GM19455 (cell line): ENCODE measurements around the gene ENDOU.

Source experiments
- ATAC-seq: cut with Tn5 transposase; IDR thresholded peaks from one replicate; pipeline ENCODE4 v1.9.1; 2021; ENCODE audit not compliant: unreplicated experiment

ENDOU gene

DNA sequence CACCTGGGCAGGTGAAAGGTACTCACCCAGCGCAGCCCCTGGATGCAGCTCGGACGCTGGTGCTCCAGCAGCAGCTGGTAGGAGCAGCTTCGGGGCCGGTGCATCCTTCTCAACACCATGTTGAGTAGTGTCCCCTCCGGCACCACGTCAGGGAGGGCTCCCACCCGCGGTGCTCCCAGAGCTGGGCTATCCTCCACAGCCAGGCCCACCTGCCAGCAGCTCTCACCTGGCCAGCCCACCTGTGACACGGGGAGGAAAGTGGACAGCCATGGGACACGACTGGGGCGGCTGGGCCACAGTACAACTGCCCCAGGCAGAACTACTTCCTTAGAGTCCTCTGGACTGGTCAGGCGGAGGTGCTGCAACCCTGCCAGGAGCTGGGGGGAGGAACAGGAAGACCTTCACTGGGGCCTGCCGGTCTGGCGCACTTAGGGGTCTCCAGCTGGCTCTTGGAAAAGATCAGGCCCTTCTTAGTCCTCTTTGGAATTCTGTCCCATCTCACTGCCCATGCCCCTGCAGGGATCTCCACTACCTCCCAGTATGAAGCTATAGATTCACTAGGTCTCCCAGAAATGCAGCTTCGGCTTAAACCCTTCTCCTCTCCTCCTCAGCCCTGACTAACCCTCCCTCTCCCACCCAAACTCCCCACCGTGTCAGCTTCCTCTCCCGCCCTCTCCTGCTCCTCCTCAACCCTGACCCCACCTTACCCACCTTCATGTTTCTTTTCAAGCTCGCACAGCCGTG is 32.7 kb upstream of the ENDOU start:
- no peak for ATAC-seq

DNA sequence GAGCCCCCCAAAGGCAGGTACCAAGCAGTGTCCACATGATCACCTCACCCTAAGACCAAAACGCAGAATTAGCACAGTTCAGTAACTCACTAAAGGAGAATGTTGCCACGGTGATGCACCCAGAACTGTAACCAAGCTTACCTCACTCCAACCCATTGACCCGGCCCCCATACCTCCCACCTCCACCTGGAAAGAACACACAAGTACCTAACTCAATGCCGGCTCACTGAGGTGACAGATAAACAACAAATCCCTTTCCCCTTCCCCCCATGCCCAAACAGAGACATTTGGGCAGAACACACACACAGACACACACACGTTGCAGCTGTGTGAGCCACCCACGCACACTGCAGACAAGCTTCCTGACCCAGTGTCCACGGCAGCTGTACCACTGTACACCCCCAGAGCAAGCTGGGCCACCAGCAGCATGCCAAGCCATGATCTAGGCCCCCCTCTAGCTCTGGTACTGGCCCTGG is 32.1 kb upstream of the ENDOU start:
- ATAC-seq: no peak

DNA sequence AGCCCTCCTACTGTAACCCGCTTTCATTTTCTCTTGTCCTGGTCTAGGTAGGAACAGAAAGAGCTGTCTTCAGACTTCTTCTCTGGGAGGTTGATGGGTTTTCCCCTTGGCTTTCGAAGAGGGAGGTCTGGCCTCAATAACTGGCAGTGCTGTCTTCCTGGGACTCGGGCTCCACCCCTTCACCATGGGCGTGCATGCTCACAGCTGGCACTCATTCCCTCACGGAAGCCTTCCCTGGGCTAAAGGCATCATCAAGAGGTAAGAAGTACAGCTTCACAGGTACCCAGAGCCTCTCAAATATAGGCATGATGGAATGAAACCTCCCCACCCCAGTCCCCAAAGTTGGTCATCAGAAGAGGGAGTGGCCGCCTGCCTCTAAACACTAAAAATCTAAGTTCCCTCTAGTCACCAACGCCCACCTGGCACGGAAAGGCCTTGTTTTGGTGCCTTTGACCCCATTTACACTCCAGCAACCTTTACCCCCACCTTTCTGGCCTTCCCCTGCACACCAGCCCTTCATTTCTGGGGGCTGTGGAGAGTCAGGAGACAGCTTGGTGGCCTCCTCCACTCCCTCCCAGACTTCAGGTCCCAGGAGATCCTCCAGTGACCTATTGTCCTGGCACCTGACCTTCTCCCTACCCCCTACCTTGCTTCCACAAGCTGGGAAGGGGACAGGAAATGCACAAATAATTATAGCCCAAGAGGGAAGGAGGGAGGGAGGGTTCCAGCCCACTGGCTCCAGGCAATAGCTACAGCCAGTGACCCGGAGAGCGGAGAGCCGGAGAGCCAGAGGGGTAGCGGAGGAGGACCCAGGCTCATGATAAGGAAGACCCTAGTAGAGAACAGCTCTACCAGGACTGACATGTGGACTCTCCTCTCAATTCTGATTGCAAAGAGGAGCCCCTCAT is 30.6 kb upstream of the ENDOU start:
- ATAC-seq: peak; percentile 70

DNA sequence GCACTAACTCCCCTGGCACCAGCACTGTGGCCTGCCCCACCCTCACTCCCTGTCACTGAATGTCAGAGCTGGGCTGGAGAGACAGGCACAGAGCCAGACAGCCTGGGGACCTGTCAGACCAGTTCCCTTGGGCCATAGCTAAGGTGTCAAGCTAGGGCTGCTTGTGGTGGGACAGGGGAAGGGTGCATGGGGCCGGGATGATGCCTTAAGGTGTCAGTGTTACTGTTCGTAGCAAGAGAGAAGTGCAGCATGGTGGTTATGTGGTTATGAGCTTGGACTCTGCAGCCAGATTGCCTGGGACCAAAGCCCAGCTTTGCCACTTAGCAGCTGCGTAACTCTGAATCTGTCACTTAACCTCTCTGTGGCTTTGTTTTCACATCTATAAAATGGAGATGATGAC is 29.6 kb upstream of the ENDOU start:
- peak; percentile 5 for ATAC-seq

DNA sequence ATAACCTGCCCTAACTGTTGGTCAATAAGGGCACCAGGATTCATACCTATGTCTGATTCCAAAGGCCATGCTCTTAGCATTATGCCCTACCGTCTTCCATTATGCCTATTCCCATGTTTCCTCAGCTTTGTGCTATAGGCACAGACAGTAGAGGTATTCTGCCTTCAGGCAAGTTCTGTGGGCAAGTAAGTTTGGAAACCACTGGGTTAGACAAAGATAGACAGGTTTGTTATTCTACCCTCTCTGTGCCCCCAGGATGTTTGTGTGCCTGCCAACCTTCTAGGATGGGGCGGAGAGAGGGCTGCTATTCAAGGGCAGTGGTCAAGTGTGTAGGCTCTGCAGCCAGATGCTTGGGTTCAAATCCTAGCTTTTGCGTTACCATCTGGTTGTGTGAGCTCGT is 28.8 kb upstream of the ENDOU start:
- no peak for ATAC-seq

DNA sequence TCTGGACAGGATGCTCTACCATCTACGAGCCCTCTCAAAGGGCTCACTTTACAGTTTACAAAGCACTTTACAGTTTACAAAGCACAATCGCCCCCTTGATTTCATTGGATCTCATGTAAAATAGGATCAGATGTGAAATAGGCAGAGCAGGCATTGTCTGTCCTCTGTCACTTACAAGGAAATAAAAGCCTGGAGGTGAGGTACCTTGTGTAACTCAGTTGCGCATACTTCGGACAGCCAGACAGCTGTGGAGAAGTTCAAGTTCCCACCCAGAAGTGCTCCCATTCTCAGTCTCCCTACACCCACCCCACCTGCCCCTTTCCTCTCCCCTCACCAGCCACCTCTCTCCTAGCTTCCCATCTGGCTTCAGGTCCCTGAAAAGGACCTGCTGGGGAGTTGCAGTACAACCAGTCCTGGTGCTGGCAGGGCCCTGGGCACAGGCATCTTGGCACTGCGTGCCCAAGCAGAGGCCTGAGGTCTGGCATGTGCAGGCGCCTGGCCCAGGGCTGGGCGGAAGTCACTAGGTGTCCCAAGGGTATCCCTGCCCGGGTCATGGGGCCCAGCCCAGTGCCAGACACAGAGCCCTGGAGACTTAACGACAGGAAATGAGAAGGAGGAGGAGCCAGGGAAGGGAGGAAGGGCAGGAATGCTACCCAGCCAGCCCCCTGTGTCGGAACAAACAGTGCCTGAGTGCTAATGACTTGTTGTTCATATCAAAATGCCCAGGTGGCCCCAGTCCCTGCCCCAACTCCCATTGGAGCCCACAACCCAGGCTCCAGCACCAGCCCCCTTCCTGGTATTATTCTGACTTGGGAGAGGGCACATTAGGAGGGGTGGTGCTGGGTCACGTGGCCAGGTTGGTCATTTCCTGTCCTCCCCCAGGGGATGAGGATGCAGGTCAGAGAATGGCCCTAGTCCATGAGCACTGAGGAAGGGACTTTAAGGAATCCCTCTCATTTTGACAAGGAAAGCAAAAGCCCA is 28.0 kb upstream of the ENDOU start:
- no peak for ATAC-seq

DNA sequence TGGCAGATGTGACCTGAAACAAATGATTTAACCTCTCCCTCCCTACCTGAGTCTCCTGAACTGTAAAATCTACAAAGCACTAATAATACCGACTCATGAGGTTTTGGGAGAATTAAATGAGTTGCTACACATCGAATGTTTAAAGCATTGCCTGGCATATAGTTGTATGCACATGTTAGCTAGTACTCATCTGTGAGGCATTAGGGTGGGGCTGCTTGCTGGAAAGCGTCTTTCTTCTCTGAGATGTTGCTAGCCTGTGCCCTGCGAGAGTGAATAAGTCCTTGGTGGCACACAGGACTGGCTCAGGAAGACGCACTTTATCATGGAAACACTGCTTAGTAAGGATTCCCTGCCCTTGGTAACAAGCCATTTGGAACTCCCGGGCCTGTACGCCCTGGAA is 27.3 kb upstream of the ENDOU start:
- no peak for ATAC-seq

DNA sequence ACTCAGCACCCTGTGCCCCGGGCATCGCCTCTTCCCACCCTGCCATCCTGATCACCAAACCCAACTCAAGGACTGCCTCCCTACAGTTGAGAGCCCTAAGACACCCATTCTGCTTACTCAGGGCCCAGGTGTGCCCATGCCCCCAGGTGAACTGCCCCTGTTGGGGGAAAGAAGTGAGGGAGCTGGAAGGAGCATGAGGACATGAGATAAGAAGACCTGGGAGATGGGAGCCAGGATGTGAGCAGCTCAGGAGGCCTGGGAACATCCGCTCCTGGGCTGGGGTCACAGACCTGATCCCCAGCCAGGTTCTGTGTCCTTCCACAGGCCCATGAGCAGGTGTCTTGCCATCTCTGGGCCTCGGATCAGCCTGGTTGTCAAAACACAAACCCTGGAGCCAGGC is 26.8 kb upstream of the ENDOU start:
- no peak for ATAC-seq

DNA sequence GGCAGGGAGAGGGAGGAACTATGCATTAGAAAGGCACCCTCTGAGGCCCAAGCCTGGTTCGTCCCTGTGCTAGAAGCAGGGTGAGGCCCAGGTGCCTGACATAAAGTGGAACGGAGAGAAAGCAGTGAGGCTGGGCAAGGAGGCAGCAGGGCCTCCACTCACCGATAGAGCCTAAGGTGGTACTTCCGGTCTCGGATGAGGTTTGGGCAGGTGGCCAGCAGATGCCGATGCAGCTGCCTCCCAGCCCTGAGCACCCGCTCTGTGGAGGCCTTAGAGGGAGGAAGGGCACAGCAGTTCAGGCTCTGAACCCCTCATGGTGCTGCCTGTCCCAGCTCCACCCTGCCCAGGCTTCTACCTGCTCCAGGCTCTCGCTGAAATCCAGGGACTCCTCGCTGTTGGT is 26.3 kb upstream of the ENDOU start:
- no peak for ATAC-seq

DNA sequence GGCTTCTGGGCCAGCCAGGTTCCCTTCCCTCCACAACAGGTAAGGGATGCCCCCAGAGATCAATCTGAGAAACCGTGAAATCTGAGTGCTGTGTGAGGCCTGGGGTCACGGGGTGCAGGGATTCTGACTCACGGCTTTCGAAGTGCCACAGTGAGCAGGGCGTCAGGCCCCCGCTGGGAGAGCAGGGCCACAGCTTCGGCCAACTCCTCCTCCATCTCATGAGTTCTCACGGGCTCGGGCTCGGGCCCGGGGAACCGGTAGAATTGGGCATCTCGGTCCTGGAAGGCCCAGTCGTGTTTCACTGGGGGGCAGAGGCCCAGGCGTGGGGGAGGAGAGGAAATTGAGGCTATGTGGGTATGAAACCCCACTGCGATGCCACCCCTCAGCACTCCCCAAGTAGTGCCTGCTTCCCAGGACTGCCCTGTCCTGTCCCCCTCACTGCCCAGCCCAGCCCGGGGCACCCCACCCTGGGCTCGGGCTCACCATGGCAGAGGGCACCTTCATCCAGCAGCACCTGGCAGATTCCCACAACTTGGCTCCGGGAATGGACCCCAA is 25.7 kb upstream of the ENDOU start:
- ATAC-seq: no peak

DNA sequence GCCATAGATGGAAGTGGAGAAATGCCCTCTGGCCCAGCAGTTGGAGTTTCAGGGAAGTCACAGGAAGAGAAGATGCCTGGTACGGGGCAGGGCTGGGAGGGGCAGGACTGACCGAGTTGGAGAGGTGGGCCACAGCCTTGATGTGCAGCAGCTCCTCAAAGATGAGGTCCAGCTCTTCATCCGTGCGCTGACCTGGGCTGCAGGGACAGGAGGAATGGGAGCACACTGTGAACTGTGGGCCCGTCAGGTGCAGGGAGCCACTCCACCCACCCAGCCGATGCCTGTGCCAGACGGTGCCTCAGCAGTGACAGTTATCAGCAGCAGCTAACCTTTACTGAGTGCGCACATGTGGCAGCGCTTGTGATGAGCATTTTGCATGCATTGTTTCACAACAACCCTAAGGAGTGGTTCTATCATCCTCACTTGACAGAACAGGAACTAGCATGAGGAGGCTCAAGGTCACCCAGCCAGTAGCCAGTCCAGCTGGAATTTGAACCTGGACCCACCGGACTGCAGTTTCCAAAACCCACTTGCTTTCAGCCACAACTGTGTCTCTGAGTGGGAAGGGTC is 25.0 kb upstream of the ENDOU start:
- ATAC-seq: no peak

DNA sequence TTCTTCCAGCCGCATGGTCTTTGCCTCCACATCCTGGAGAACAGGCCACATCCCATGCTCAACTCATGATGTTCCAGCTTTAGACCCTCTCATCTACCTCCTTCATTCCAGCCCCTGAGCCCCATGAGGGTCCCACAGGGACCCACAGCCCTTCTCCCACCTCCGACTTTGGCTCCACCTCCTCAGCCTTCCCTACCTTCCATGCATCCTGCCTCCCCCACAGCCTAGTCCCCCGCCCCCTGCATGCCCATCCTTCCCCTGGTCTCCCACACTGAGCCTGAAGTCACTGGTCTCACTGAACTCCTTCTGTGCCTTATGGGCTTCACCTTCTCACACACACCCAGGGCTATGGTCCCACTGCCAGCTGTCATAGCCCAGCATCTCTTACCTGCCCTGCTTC is 23.6 kb upstream of the ENDOU start:
- ATAC-seq: no peak

DNA sequence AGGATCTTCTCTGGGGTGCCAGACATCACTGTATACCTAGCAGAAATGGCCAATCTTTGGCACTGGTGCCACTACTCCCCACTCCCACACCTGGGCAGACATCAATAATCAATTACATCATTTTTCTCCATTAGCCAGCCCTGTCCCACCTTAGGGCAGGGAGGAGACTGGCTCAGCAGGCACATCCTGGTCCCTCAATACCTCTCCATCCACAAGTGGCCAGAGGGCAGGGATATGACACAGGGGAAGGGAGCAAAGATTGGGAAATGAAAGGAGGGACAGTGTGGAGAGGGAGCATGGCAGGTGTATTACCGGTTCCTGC is 23.2 kb upstream of the ENDOU start:
- ATAC-seq: no peak

DNA sequence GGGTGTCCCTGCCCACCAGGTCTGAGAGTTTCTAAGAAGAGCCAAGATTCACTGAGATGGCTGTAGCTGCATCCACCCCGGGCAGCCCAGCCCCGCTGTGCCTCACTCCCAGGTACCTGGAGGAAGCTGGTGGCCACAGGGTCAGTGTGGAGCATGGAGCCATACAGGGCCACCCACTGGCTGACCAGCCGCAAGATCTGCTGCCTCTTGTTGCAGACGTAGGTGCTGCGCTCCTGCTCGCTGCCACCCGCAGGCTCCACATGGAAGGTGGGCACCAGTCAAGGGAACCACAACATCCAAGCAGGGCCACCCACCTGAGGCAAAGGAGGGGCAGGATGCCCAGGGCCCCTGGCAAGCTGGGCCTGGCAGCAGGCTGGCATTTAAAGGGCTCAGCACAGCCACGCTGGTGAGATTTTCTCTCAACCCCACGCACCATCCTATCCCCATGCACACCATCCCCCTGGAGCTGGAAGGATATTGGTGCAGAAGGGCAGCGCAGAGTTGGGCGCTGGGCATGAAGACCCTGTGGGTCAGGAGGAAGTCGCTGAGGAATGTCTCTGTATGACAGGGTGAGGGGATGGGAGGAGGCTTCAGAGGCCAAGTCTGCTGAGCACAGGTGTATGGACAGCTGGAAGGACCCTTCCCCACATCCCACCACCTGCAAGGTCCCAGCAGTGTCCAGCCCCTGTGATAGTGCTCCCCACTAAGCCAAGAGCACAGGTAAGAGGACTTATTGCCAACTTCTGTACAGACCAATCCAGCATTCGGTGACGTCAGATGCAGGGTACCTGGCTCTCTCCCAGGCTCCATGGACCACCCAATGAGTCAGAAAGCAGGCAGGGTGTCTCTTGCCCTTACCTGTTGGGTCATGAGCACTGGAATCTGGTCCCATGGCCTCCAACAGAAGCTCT is 22.6 kb upstream of the ENDOU start:
- no peak for ATAC-seq

DNA sequence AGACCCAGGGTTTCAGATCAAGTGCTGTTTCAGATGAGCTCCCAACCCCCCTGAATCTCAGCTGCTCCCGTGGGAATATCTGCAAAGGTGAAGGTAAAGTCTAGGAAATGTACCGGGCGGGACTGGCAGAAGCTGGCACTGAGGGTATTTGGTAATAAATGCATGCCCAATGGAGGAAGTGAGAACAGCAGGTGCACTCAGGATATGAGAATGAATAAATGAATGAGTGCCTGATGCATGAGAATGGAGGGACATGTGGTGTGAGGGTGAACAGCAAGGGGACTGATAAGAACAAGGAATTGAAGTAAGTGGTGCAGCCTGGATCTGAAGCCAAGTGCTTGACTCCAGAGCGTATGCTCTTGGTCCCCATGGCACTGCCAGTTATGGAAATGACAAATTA is 21.8 kb upstream of the ENDOU start:
- ATAC-seq: no peak

DNA sequence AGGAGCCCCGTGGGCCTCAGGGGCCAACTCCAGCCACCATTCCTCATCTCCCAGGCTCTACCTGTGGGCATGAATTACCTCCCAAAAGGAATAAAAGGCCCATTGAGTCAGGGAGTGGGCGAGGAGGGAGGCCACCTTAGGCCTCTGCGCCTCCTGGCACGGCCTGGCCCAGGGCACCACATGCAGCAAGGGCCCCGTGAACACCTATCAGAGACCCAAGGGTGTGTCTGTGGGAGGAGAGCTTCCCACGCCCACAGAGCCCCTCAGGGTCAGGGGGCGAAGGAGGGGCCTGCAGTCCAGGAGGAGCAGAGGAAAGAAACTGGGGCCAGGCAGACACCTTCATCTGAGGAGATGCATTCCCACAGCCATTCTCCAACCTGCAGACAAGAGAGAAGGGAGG is 21.2 kb upstream of the ENDOU start:
- ATAC-seq: no peak

DNA sequence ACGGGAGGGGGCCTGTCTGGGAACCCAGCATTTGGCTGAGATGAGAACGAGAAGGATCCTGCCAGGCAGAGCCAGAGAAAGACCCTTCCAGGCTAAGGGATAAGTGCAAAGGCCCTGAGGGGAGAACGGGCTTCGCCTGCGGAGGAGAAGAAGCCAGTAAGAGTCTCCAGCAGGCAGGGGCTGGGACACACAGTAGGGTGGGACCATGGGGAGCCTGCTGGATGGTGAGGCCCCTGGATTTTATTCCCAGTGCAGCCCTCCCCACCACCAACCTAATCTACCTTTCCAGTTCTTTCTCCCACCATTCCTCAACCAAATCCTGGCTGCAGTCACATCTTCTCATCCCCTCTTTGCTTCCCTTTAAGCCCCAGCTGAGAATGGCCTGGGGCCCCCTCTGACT is 20.8 kb upstream of the ENDOU start:
- ATAC-seq: no peak

DNA sequence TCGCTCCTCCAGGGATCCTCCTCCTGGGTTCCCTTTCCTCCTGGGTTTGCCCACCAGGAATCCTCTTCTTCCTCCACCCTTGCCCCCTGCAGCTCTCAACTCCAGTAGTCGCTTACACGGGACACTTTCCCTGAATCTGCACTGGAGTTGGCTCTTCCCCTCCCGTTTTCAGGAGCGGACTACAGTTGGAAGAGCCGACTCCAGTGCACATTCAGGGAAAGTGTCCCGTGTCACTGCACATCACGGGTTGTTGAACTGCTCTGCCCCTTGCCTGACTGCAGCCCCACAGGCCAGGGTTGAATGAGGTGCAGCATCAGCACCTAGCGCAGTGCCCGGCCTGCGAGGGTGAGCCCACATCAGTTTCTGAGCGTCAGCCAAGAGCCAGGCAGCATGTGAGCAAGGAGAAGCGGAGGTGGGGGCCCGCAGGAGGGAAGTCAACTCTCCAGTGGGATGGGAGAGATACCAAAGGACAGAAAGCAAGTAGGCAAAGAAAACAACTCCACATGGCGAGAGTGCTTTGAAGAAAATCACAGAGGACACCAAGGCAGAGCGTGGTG is 20.3 kb upstream of the ENDOU start:
- no peak for ATAC-seq

DNA sequence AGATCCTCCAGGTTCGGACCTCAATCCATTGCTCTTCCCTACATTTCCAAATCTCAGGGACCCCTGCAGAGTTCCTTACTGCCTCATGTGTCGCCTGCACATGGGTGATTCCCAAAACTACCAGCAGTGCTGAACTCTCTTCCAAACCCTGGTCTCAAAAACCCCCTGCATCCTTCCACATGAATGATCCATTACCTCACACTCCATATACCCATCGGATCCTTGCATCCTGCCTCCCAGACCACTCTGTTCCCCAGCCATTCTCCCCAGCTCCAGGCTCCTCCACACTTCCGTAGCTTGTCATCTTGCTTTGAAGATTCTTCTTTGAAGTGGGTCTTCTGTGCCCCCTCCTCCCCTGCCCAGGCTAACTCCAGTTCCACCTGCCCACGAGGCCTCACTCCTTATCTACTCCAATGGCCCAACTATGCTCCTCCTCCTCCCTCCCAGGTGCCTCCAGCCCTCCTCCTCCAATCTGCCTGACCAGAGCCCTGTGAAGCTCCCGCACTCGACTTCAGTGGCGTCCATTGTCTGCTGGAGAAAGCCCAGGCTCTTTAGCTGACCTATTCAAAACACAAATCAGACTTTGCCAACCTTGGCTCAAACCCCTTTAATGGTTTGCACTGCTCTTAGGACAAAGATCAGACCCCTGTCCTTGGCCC is 19.6 kb upstream of the ENDOU start:
- no peak for ATAC-seq
